Measurements from ENCODE around the gene VIPAS39.

DNA sequence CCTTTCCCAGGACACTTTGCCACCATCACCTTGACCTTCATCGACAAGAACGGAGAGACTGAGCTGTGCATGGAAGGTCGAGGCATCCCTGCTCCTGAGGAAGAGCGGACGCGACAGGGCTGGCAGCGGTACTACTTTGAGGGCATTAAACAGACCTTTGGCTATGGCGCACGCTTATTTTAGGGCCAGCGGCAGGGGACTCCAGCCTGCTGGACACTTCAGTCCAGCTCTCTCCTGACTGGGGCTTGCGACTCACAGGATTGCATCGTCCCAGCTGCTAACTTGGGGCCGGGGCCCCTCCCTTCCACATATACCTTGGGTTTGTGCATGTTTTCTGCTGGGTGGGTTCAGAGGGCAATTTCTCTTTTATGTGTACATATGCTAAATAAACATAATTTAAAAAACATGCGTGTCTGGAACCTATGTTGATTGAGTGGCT, 11.7 kb upstream of the VIPAS39 start:
- TF ChIP-seq BHLHE40 (IDR thresholded peaks at IDR 0.05; ENCODE audit: borderline replicate concordance) (no peak), FOXK2 (IDR thresholded peaks at IDR 0.05) (no peak), SUZ12 (IDR thresholded peaks at IDR 0.05) (no peak), FOXA1 (IDR thresholded peaks at IDR 0.05) (no peak), L3MBTL2 (conservative IDR thresholded peaks at IDR 0.05) (no peak)
